Upper lobe of left lung (tissue), 4 donors: Measurements from ENCODE around the gene RASGRF1.

Experiments
- EP300 ChIP-seq, 4 donors: sonication (generic); formaldehyde crosslinking; IDR thresholded peaks; one replicate each; pipeline ENCODE4 v1.5.1; 2017; ENCODE audit warnings: antibody characterized with exemption in 4 of 4, control low read depth in 2 of 4
- TF ChIP-seq, protein P1 (sequence below), 6 experiments: fragments of 450-650 bp in 4 of 6; fragments of 200-600 bp in 2 of 6; sonication (generic) in 2 of 6; IDR thresholded peaks; one replicate each; pipeline ENCODE4 v1.5.1; 2016 to 2019; ENCODE audit warnings: antibody characterized with exemption in 6 of 6

DNA sequence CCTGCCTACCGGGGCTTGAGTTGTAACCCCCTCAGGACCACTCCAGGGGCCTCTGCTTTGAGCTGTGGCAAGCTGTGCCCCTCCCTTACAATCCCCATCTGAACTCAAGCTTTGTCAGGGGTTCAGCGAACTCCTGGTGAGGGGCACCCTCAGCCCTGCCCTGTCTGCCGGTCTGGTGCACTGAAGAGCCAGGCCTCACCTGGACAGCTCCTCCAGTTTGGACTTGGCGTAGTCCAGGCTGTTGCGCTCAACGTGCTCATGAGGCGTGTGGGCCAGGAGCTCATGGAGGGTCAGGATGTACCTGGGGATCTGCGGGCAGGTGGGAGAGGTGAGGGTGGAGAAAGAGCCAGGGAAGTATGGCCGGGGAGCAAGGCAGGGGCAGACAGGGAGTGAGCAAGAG lies 59.4 kb downstream of the RASGRF1 start:
- TF ChIP-seq, protein P1, sequence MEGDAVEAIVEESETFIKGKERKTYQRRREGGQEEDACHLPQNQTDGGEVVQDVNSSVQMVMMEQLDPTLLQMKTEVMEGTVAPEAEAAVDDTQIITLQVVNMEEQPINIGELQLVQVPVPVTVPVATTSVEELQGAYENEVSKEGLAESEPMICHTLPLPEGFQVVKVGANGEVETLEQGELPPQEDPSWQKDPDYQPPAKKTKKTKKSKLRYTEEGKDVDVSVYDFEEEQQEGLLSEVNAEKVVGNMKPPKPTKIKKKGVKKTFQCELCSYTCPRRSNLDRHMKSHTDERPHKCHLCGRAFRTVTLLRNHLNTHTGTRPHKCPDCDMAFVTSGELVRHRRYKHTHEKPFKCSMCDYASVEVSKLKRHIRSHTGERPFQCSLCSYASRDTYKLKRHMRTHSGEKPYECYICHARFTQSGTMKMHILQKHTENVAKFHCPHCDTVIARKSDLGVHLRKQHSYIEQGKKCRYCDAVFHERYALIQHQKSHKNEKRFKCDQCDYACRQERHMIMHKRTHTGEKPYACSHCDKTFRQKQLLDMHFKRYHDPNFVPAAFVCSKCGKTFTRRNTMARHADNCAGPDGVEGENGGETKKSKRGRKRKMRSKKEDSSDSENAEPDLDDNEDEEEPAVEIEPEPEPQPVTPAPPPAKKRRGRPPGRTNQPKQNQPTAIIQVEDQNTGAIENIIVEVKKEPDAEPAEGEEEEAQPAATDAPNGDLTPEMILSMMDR (IDR thresholded peaks at IDR 0.05), result no peak
- TF ChIP-seq EP300 (IDR thresholded peaks at IDR 0.05), result no peak
